CD14-positive monocyte (primary cell): ENCODE data around the gene PANK4. TPM values are rescaled to one million over a fixed set of nuclear protein-coding genes. Genes with fewer than 3 reads are reported as not detected.

Experiments used
- DNase-seq, 3 donors: peaks; one replicate each; pipeline ENCODE4 v3.0.0-alpha.2; 2011 to 2022
- H2AFZ ChIP-seq: 2 replicates; pipeline ENCODE4 v1.6.0; 2012; ENCODE audit warnings: mild to moderate bottlenecking, low read depth, low read length, inconsistent platforms; ENCODE audit not compliant: insufficient read depth, poor library complexity, severe bottlenecking
- H3K27ac ChIP-seq, 2 donors: 1 replicate in 1 of 2; 2 replicates in 1 of 2; pipeline ENCODE4 v1.5.1; 2012 to 2013; ENCODE audit warnings: low read length in 2 of 2, control low read depth in 1 of 2, inconsistent platforms in 1 of 2, low read depth in 1 of 2, mild to moderate bottlenecking in 1 of 2
- H3K27me3 ChIP-seq, 2 donors: one replicate each; pipeline versions ENCODE4 v1.6.0 to v1.6.1; 2011 to 2013; ENCODE audit warnings: low read length in 2 of 2; ENCODE audit not compliant: control insufficient read depth in 2 of 2, insufficient read depth in 2 of 2
- H3K36me3 ChIP-seq, 2 donors: replicated peaks in 1 of 2; 1 replicate in 1 of 2; 2 replicates in 1 of 2; pipeline versions ENCODE4 v1.5.1 to v1.6.1; 2012 to 2013; ENCODE audit warnings: low read length in 2 of 2, control low read depth in 1 of 2, inconsistent platforms in 1 of 2, mild to moderate bottlenecking in 1 of 2; ENCODE audit not compliant: insufficient read depth in 2 of 2, control insufficient read depth in 1 of 2
- H3K4me1 ChIP-seq, 2 donors: 1 replicate in 1 of 2; 2 replicates in 1 of 2; pipeline versions ENCODE4 v1.5.1 to v1.6.1; 2012 to 2013; ENCODE audit warnings: low read length in 2 of 2, control low read depth in 1 of 2, inconsistent platforms in 1 of 2, mild to moderate bottlenecking in 1 of 2, moderate library complexity in 1 of 2; ENCODE audit not compliant: insufficient read depth in 2 of 2, control insufficient read depth in 1 of 2
- H3K4me2 ChIP-seq: replicated peaks from 2 replicates; pipeline ENCODE3; 2012; ENCODE audit warnings: low read length, moderate library complexity, mild to moderate bottlenecking; ENCODE audit not compliant: poor library complexity, severe bottlenecking; ENCODE audit errors: extremely low read depth
- H3K4me3 ChIP-seq, 3 experiments: fragments of 200-600 bp in 1 of 3; sonication (generic) in 1 of 3; replicated peaks in 1 of 3; 1 replicate in 2 of 3; 2 replicates in 1 of 3; pipeline ENCODE4 v1.5.1; 2011 to 2013; ENCODE audit warnings: low read length in 3 of 3, mild to moderate bottlenecking in 3 of 3, control low read depth in 2 of 3, low read depth in 2 of 3, inconsistent platforms in 1 of 3, moderate library complexity in 1 of 3
- H3K79me2 ChIP-seq: 2 replicates; pipeline ENCODE4 v1.6.0; 2012; ENCODE audit warnings: mild to moderate bottlenecking, control low read depth, inconsistent platforms, low read length, moderate library complexity; ENCODE audit not compliant: insufficient read depth
- H3K9ac ChIP-seq: 2 replicates; pipeline ENCODE4 v1.6.0; 2017; ENCODE audit warnings: low read length, mild to moderate bottlenecking; ENCODE audit not compliant: insufficient read depth, poor library complexity, severe bottlenecking
- H3K9me3 ChIP-seq, 2 donors: replicated peaks in 1 of 2; 1 replicate in 1 of 2; 2 replicates in 1 of 2; pipeline versions ENCODE4 v1.5.1 to v1.6.1; 2012 to 2013; ENCODE audit warnings: low read length in 2 of 2, control low read depth in 1 of 2; ENCODE audit not compliant: control insufficient read depth in 1 of 2, insufficient read depth in 1 of 2
- H4K20me1 ChIP-seq: 2 replicates; pipeline ENCODE4 v1.6.0; 2012; ENCODE audit warnings: mild to moderate bottlenecking, low read length, control low read depth, moderate library complexity; ENCODE audit not compliant: insufficient read depth
- H3K27ac Mint-ChIP-seq, 7 donors: one replicate each; pipeline ENCODE4 v1.8.0; 2020; ENCODE audit warnings: mild to moderate bottlenecking in 7 of 7, mixed read lengths in 7 of 7, moderate library complexity in 6 of 7, inconsistent platforms in 2 of 7
- H3K27me3 Mint-ChIP-seq, 3 donors: one replicate each; pipeline ENCODE4 v1.8.0; 2021 to 2022; ENCODE audit warnings: low read depth in 3 of 3, mild to moderate bottlenecking in 3 of 3, mixed read lengths in 3 of 3, moderate library complexity in 3 of 3, inconsistent platforms in 1 of 3
- H3K36me3 Mint-ChIP-seq, 2 donors: one replicate each; pipeline ENCODE4 v1.8.0; 2020; ENCODE audit warnings: mixed read lengths in 2 of 2, inconsistent platforms in 1 of 2, mild to moderate bottlenecking in 1 of 2
- H3K4me1 Mint-ChIP-seq: one replicate; pipeline ENCODE4 v1.8.0; 2020; ENCODE audit warnings: mild to moderate bottlenecking, mixed read lengths
- H3K4me3 Mint-ChIP-seq, 2 donors: one replicate each; pipeline ENCODE4 v1.8.0; 2020; ENCODE audit warnings: mild to moderate bottlenecking in 2 of 2, mixed read lengths in 2 of 2, moderate library complexity in 1 of 2
- H3K9me3 Mint-ChIP-seq, 7 donors: one replicate each; pipeline ENCODE4 v1.8.0; 2020 to 2022; ENCODE audit warnings: mixed read lengths in 7 of 7, mild to moderate bottlenecking in 6 of 7, moderate library complexity in 6 of 7, inconsistent platforms in 2 of 7
- CTCF ChIP-seq: fragments of 200-600 bp; IDR thresholded peaks from one replicate; pipeline ENCODE4 v1.8.0; 2022; ENCODE audit warnings: antibody characterized with exemption, mild to moderate bottlenecking
- WGBS: methylation state at CpG from one replicate; pipeline ENCODE4 v1.1.5; 2013; ENCODE audit warnings: missing lambda C conversion rate; ENCODE audit not compliant: insufficient coverage; 5-methylcytosine and 5-hydroxymethylcytosine counted together
- intact Hi-C, 2 donors: fragments of 100-400 bp; cut with micrococcal nuclease; formaldehyde crosslinking; loops; one replicate each; pipeline versions ENCODE4 v1.15.0 to v1.15.1; 2023
- polyA plus RNA-seq, 3 donors: library from polyadenylated mRNA; depleted of rRNA in 1 of 3; unstranded in 2 of 3; stranded (reverse) in 1 of 3; fragments of 300-500 nt in 2 of 3; fragments of >200 nt in 1 of 3; fragmentation: Illumina TruSeq in 2 of 3; gene quantifications; 1 replicate in 2 of 3; 2 replicates in 1 of 3; pipeline ENCODE4 v1.2.3, GENCODE V29; 2012 to 2021

Gene PANK4
- polyA plus RNA-seq, 3 donors: 11.9 to 30.2 (median 13.7) TPM

- no peak overlapping the region for H3K9ac ChIP-seq
- Mint-ChIP-seq H3K27me3 (peaks cover 0 to 26% (median 10%) of the 10 kb centered on the region in 3 donors), H3K36me3 (no peaks in the 10 kb centered on the region), H3K4me3 (no peak overlapping the region), H3K4me1 (no peaks in the 10 kb centered on the region), H3K27ac (no peak overlapping the region), H3K9me3 (no peaks in the 10 kb centered on the region)
- no peaks in the 10 kb centered on the region for H4K20me1 ChIP-seq
- no peaks in the 10 kb centered on the region for H3K36me3 ChIP-seq
- TF ChIP-seq CTCF: no peak
- WGBS: 69% methylated on average over 8 of the region's 10 CpGs
- no peak overlapping the region for H2AFZ ChIP-seq
- DNase-seq: no peak
- H3K9me3 ChIP-seq: no peaks in the 10 kb centered on the region
- intact Hi-C loops: no loop called here
- H3K4me2 ChIP-seq: no peak overlapping the region
- H3K27me3 ChIP-seq: peaks cover 0 to 3% of the 10 kb centered on the region in 2 donors
- no peak overlapping the region for H3K27ac ChIP-seq
- H3K4me1 ChIP-seq: no peaks in the 10 kb centered on the region
- H3K79me2 ChIP-seq: no peaks in the 10 kb centered on the region
- no peak overlapping the region for H3K4me3 ChIP-seq
Observed at GRCh38 chr1:2468540-2468939, 57.9 kb downstream of the PANK4 start.

- no peak overlapping the region for H3K4me2 ChIP-seq
- peaks cover 0 to 3% of the 10 kb centered on the region in 2 donors for H3K27me3 ChIP-seq
- WGBS: 35% methylated on average over 13 of the region's 14 CpGs
- intact Hi-C loops: no loop called here
- H3K9ac ChIP-seq: no peak overlapping the region
- H2AFZ ChIP-seq: no peak overlapping the region
- Mint-ChIP-seq H3K4me3 (no peak overlapping the region), H3K9me3 (no peaks in the 10 kb centered on the region), H3K4me1 (no peaks in the 10 kb centered on the region), H3K36me3 (no peaks in the 10 kb centered on the region), H3K27me3 (peaks cover 2 to 29% (median 10%) of the 10 kb centered on the region in 3 donors), H3K27ac (no peak overlapping the region)
- TF ChIP-seq CTCF: no peak
- no peaks in the 10 kb centered on the region for H3K4me1 ChIP-seq
- no peaks in the 10 kb centered on the region for H3K79me2 ChIP-seq
- DNase-seq: no peak
- H3K27ac ChIP-seq: no peak overlapping the region
- H4K20me1 ChIP-seq: no peaks in the 10 kb centered on the region
- no peaks in the 10 kb centered on the region for H3K9me3 ChIP-seq
- H3K36me3 ChIP-seq: no peaks in the 10 kb centered on the region
- H3K4me3 ChIP-seq: no peak overlapping the region
Observed at GRCh38 chr1:2468041-2468472, 58.3 kb downstream of the PANK4 start.
